GM19463 (cell line): ENCODE measurements around the gene PIP5K1B.
"Not testable (repeated sequence)": the region's sequence is repeated elsewhere in the genome, so short reads cannot be mapped to it uniquely, and the experiment has no call there.

Experiments
- ATAC-seq: cut with Tn5 transposase; IDR thresholded peaks from one replicate; pipeline ENCODE4 v1.9.1; 2021; ENCODE audit warnings: mild to moderate bottlenecking, moderate library complexity; ENCODE audit not compliant: unreplicated experiment

The PIP5K1B gene

DNA sequence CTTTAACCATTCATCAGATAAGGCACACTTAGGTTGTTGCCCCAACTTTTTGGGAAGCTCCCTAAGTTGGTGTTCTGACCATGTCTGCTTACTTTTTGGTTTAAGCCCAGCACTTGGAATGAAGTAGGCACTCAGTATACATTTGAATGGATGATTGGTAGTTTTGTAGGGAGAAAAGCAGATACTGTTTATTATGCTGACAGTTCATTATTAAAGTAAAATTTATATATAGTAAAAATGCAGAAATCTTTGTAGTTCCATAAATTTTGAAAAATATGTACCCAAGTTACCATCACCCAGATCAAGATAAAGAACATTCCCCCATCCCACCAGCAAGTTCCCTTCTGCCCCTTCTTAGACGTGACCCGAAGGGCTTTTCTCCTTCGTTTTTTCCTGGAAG, 273.5 kb downstream of the PIP5K1B start:
- no peak for ATAC-seq

DNA sequence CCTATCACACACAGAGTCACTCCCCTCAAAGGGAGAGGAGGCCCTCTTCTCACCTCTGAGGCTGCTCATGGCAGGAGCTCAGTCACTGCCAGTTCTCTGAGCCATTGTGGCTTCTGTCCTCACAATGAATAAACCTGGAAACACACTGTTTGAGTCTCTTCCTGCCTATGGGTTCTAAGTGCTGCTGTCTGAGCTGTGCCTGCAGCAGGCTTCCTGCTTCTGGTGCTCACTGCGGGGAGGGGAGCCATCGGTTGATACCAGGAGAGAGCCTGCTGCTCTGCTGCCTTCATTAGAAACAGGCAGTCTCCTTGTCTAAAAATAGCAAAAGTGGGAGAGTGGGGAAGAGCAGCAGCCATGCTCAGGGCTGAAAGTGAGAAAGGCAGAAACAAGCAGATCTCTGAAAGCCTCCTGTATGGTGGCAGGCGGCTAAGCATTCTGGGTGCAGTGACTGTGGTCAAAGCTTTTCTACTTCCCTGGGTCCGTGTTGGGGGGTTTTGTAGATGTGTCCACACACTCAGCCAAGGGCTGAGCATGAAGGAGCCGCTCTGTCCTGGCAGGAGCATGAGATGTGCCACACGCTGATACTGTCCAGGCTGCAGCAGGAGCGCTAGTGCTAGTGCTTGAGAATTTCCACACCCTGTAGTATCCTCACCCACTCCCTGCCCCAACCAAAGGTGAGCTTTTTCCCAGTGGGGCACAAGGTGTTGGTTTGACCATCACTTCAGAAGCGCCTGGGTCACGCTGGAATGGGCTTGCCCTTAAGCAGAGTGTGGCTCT, 274.7 kb downstream of the PIP5K1B start:
- no peak for ATAC-seq

DNA sequence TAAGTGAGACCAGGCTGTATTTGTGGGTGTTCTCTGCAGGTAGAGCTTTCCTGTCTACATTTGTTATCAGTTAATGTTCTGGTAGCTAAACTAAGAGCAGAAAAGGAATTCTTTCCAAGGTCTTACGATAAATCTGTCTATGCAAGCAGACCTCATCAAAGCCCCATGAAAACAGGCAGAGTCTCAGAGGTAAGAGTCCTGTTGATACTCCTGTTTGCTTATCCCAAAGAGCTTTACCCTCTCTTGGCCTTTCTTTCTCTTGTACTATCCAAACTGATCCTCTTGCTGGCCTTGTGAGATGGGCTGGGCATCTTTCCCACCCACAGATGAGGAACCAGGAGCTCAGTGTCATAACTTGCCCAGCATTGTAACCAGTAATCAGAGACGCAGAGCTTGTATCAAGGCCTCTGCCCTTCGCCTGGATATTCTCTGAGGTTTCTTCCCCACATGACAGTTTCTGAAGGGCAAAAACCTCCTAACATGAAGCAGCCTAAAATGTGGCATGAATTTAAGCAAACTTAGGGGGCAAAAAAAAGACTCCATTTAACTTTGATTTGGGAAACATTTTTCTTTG, 275.4 kb downstream of the PIP5K1B start:
- ATAC-seq, result no peak

DNA sequence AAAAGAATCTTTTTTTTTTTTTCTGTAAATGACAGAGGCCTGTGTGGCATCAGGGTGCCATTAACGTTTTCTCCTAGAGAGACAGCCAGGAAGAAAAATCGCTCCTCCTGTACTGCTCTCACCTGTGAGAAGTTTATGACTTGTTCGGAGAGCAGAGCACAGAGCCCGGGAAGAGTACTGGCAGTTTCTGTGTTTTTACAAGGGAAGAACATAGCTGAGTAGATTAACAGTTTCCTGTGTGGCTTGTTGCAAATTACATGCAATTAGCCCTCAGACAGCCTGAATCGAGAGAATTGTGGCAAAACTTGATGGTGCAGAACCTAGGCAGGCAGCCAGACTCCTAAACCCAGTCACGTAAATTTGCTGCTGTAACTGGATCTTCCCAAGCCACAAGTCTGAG, 276.7 kb downstream of the PIP5K1B start:
- ATAC-seq, result peak; percentile 41

DNA sequence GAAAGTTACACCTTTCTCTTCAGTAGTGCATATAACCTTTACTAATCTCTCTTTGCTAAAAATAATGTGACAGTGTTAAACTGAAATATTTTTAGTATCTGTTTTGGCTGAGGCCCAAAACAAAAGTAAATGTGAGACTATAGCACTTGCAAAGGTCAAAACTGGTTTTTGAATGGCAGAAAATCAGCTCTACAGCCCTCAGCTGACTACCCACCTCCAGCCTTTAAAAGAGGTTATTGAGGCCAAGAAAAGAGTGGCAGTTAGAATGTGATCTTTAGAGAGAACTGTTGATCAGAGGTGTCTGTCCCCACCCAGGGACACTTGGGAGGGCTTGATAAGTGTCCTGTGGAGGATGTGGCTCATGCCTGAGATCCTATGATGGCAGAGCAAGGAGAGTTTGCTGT, 278.0 kb downstream of the PIP5K1B start:
- ATAC-seq, result peak; percentile 23

DNA sequence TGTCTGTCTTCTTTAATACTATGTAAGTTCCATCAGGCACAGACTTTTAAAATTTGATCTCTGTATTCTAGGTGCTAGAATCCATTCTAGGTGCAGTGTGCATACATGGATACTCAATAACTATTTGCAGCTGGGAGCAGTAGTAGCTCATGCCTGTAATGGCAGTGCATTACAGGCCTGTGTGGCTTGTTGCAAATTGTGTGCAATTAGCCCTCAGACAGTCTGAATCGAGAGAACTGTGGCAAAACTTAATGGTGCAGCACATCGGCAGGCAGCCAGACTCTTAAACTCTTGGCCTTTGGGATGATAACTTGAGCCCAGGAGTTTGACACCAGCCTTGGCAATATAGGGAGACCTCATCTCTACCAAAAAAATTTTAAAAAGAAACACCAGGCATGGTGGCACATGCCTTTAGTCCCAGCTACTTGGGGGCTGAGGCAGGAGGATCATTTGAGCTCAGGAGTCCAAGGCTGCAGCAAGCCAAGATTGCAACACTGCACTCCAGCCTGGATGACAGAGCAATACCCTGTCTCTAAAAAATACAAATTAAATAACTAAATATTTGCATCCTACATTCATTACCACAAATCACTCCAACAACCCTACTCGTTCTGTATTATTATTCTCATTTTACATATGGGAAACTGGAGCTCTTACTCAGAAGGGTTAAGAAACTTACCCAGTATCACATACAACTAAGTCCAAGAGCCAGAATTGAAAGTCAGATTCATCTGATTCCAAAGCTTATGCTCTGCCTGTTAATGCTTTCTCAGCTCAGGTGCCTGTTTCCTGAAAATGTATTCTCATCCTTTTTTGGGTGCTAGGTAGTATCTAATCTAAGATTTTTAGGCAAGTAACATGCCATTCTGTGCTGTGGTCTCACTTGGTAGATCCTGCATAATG, 278.7 kb downstream of the PIP5K1B start:
- no peak for ATAC-seq

DNA sequence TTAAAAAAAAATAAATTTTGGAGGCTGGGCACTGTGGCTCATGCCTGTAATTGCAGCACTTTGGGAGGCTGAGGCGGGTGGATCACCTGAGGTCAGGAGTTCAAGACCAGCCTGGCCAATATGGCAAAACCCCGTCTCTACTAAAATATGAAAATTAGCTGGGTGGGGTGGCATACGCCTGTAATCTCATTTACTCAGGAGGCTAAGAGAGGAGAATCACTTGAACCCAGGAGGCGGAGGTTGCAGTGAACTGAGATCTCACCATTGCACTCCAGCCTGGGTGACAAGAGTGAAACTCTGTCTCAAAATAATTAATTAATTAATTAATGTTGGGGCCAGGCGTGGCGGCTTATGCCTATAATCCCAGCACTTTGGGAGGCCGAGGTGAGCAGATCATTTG, 281.9 kb downstream of the PIP5K1B start:
- ATAC-seq, result not testable (repeated sequence)

DNA sequence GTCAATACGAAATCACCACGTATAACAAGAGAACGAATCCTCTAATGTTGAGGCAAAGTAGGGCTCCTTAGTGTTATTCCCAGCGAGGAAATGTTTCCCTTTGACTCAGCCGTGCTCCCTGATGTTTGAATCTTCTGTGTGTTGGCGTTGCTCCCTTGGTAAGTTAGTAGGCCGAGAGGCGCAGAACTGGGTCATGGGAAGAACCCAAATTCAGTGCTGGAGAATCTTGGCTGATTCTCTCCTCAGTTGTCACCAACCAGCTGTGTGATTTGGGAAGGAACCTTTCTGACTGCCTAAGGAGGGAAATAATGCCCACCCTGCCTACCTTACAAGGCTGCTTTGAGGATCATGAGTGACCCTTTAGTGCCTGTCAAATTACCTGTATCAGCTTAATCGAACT, 286.4 kb downstream of the PIP5K1B start:
- no peak for ATAC-seq

DNA sequence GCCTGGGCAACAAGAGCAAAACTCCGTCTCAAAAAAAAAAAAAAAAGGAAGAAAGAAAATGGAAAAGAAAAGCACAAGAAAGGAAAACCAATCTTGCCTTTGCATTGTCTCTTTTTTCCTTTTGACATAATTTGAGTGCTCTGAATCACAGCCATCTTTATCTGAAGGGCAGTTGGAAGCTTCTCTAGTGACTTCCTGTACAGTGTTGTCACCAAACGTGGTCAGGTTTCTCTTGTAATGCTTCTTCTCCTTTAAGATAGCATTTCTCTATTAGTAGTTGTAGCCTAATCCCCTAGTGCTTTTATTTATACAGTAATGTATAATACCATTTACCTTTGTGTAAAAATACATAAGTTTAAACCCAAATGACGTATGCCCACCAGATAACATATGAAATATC, 290.7 kb downstream of the PIP5K1B start:
- no peak for ATAC-seq

DNA sequence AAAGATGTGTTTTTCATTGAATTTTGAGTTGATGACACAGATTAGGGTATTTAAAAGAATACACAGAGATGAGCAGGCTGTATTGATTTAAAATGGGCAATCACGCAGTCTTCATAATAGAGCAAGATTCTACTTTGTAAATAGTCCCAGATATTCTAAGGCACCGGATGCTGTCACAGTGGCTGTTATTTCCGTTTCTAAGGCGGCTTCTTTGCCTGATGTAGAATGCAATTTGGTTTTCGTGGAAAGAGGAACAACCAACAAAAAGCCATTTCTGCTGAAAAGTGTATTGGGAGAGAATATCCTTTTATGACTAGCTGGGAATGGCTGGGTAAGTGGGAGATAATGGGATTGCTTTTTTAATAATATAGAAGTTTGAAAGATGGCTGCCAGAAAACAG, 291.4 kb downstream of the PIP5K1B start:
- no peak for ATAC-seq

DNA sequence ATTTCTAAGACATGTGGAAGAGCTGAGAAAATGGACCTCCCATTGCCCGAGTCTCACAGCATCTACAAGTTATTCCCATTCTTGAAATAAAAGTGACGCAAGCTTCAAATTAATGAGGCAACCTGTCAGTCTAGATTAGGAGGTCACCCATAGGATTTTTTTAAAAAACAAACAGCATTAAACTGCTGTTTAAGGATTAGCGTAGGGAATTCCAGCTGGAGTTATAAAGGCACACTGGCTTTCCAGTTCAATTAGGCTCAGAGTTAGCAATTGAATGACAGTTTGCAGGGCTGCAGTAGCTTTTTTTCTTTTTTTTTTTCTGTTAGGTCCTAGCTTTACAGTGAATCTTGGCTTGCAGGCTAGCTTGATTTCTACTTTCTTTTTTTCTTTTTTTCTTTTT, 292.6 kb downstream of the PIP5K1B start:
- ATAC-seq, result no peak

DNA sequence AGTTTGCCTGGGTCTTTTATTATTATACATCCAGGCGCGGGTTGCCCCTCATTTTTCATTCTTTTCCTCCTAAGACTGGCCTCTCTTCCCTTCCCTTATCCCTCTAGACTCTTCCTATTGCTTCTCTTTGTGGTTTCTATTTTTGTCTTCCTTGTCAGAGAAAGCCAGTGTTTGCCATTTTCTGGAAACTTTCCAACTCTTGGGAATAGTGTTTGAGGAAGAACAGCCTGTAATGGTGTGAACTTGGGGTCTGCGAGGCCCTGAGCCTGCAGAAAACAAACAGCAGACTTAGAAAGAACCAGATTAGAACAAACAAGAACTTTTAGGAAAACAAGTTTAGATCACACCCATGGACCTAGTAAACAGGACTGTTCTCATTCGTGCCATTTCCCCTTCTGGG, 293.3 kb downstream of the PIP5K1B start:
- ATAC-seq, result no peak

DNA sequence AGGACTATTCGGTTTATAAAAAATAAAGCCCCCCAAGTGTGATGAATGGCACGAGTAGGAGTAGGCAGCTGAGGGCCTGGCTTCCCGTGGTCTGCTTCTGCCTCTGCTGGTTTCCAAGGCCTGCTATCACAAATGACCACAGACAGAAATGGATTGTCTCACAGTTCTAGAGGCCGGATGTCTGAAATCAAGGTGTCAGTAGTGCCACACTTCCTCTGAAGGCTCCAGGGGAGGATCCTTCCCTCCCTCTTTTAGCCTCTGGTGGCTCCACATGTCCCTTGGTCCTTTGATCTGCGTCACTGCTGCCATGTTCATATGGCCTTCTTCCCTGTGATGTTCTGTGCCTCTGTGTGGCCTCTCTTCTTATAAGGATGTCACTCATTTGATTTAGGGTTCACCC, 293.8 kb downstream of the PIP5K1B start:
- no peak for ATAC-seq

DNA sequence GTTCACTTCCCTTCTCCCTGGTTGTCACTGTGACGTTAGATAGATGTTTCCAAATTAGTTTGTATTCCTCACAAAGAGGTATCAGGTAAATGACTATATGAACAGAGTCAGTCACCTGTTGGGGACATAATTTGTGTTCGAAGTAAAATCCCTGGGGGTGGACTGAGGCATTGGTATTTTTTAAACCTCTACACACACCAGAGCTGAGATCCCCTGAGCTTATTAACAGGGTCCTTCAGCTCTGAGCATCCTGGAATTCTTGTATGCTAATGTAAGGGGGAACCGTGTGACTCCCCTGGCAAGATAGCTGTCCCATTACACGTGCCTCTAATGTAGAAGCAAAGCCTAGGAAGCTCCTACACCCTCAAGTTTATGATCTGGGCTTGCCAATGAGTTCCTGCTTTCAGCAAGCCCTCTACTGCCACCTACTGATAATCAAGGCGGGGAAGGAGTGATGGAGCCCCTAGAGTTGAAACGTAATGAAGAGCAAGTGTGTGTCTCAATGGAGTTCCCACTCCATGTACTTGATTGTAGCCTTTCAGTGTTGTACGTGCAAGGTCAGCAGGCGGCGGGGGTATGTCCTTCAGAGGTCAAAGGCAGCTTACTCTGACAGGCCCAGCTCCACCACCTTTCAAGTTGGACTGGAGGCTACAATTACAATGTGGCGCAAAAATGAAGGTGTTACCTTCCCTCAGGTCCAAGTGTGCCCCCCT, 294.5 kb downstream of the PIP5K1B start:
- peak; percentile 75 for ATAC-seq

DNA sequence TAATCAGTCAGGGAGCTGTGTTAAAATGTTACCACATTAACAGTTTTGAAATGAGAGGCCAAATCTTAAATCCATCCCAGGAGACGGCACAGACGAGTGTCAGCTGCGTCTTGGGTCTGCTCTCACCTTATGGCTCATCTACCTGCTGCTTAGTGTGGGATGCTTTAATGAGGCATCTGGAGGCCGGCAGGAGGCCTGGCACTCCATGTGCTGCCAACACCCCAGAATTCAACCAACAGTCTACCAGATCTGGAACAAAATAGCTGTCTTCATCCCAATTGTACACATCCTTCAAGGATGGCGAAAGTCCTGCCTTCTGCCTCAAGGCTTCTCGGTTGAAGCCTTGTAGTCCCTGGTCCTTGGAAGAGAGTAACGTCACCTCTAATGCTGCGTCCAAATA, 296.9 kb downstream of the PIP5K1B start:
- ATAC-seq, result no peak

DNA sequence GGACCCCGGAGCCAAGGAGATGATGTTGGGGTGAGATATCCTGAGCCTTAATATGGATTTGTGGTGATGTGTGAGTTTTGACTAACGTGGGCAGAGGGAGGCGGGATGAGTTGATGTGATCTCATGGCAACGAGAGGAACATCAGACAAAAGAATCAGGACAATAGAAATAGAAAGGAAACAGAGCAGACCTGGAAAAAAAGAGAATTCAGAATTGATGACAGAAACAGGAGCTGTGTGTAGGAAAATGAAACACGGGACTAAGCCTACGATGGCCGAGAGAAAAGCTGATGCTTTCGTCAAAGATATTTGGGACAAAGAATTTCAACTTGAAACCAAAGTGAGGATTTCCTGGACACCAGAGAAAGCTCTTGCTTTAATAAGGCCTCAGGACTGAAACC, 298.0 kb downstream of the PIP5K1B start:
- no peak for ATAC-seq

DNA sequence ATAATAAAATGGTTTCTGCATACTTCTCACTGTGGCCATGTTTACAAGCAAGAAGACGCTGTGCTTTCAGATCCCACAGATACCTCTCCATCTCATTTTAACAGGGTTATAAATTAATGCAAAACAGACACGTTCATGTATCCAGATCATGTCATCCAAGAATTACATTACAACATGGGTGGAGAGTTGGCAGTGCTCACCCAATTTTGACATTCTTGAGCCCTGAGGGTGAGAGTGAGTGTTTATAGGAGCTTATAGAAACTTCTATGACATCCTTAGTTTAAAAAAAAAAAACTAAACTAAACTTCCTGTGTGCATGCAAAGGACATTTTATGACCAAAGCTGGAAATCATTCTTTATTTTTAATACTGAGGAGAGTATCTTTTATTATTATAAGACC, 299.8 kb downstream of the PIP5K1B start:
- no peak for ATAC-seq

DNA sequence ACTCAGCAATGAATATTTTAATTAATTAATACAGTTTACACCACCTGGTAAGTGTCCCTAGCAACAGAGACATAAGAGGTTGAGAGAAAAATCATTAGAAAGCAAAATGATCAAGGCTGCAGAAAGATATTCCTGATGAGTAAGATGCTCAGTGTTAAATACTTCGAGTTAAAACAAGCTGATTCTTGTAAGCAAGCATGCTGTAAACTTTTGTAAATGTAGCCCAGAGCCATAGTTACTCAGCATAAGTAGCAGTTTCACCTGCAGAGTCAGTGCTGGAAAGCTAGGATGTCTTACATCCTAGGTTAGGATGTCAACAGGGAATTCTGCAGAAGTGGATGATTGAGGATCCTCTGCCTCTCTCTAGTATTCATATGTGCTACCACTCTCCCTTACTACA, 304.7 kb downstream of the PIP5K1B start:
- no peak for ATAC-seq

DNA sequence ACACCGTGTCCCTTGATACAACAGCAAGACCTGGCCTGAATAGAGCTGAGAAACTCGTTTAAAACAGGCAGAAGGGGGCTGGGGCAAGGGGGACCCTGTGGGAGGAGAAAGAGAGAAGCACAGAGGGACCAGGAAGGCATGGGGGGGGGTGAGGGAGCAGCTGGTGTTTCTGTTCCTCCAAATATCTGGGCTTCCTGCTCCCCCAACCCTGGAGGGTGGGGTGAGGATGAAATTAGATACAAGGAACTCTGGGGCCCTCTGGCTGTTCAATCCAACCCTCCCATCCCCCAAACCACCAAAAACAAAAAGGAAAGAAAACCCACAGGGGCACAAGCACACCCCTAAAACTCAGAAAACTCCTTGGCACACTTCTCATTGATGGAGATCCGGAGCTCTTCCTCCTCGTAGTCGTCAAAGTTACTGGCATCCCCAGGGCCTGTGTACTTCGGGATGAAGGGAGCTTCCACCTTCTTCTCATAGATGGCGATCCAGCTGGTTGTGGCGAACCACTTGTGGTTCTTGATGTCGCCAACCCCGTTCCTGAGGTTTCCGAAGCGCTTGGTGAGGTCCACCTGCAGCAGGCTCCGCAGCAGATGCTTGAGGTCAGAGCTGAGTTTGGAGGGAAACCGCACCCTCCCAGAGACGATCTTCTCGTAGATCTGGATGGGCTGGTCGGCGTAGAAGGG, 307.8 kb downstream of the PIP5K1B start:
- ATAC-seq, result no peak

DNA sequence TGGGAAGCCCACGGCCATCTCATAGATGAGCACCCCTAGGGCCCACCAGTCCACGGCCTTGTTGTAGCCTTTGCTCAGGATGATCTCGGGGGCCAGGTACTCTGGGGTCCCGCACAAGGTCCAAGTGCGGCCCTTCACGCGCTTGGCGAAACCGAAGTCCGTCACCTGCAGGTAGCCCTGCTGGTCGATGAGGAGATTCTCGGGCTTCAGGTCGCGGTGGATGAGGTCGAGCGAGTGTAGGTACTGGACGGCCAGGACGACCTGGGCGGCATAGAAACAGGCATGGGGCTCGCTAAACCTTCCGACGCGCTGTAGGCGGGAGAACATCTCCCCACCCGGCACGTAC, 308.3 kb downstream of the PIP5K1B start:
- no peak for ATAC-seq

DNA sequence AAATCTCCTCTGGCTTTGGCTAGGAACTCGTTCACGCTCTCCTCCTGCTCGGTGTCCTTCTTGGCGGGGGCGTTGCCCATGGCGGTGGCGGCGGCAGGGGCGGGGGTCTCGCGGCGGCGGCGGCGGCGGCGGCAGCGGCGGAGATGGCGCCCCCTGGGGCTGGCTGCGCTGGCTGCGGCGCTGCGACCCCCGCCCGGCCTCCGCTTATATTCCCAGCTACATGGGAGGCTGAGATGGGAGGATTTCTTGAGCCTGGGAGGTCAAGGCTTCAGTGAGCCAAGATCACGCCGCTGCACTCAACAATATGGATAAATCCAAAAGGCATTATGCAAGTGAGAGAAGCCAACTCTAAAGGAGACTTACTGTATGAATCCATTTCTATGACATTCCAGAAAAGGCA, 309.0 kb downstream of the PIP5K1B start, which contains the start of gene PRKACG:
Gene PRKACG, minus strand, starts transcription at position 101 of the 400 bp plus-strand sequence. Its CDS starts 21 bp downstream, at position 80.
- ATAC-seq, result no peak
